NT2/D1 (cell line): ENCODE data around the gene HOXB5.

Experiments used
- SUZ12 ChIP-seq: IDR thresholded peaks from 2 replicates; pipeline ENCODE4 v1.6.1; 2011; ENCODE audit not compliant: insufficient read length, insufficient read depth; ENCODE audit errors: extremely low read depth
- YY1 ChIP-seq: IDR thresholded peaks from 2 replicates; pipeline ENCODE4 v1.6.1; 2011; ENCODE audit not compliant: insufficient read length, insufficient read depth
- ZNF274 ChIP-seq: IDR thresholded peaks from 2 replicates; pipeline ENCODE4 v1.6.1; 2011; ENCODE audit warnings: mild to moderate bottlenecking, low read depth, low read length

DNA sequence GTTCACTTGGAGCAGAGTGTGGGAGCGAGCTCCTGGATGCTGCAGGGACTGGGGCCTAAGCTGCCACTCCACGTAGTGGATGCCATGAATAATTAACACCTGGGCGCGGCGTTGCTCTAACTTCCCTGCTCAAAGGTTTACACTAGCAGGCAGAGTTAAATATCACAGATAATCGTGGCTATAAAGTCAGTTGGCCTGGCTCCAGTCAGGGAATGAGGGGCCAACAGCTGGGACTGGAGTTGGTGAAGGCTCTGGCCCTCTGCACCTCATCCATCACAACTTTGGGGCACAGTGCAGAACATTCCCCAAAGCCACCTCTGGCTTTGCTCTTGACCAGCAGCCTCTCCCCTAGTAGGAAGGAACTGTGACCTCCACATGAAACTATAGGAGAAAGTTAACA lies 26.4 kb downstream of the HOXB5 start:
- TF ChIP-seq YY1 (no peak), ZNF274 (no peak), SUZ12 (no peak)
